Cerebellar cortex (tissue), 1 donor: ENCODE data around the gene AOPEP.

Experiments
- DNase-seq: peaks from one replicate; pipeline ENCODE4 v3.0.0-alpha.2; 2015; ENCODE audit warnings: low spot score

The AOPEP gene

GRCh38 chr9:94993160-94993820, 266.8 kb downstream of the AOPEP start:
- DNase-seq = no peak

- DNase-seq = no peak
These were observed 267.3 kb downstream of the AOPEP start for GRCh38 chr9:94993821-94994165.

- DNase-seq = no peak
These were observed 268.7 kb downstream of the AOPEP start for GRCh38 chr9:94995048-94995693.

GRCh38 chr9:94996641-94997040, 270.1 kb downstream of the AOPEP start:
- no peak for DNase-seq

GRCh38 chr9:94997727-94998126, 271.2 kb downstream of the AOPEP start:
- no peak for DNase-seq

GRCh38 chr9:94999832-95000231, 273.3 kb downstream of the AOPEP start:
- no peak for DNase-seq

- no peak for DNase-seq
These were observed 274.3 kb downstream of the AOPEP start for GRCh38 chr9:95000821-95001220.

GRCh38 chr9:95001720-95002119, 275.2 kb downstream of the AOPEP start:
- no peak for DNase-seq

GRCh38 chr9:95003689-95004410, 277.4 kb downstream of the AOPEP start:
- DNase-seq = peak; percentile 46

GRCh38 chr9:95004411-95005277, 278.1 kb downstream of the AOPEP start:
- DNase-seq = no peak

GRCh38 chr9:95005278-95006143, 279.0 kb downstream of the AOPEP start:
- DNase-seq = peak; percentile 42

- peak; percentile 69 for DNase-seq
These were observed 280.8 kb downstream of the AOPEP start for GRCh38 chr9:95007226-95007869.

GRCh38 chr9:95008151-95008771, 281.8 kb downstream of the AOPEP start:
- peak; percentile 68 for DNase-seq

- no peak for DNase-seq
These were observed 283.0 kb downstream of the AOPEP start for GRCh38 chr9:95009459-95009858.

- DNase-seq = no peak
These were observed 283.9 kb downstream of the AOPEP start for GRCh38 chr9:95010431-95010838.

GRCh38 chr9:95012035-95012708, 285.7 kb downstream of the AOPEP start:
- no peak for DNase-seq

GRCh38 chr9:95012902-95013301, 286.4 kb downstream of the AOPEP start:
- DNase-seq = no peak

- no peak for DNase-seq
These were observed 288.4 kb downstream of the AOPEP start for GRCh38 chr9:95014917-95015316.

- DNase-seq = no peak
These were observed 289.1 kb downstream of the AOPEP start for GRCh38 chr9:95015569-95015968.

GRCh38 chr9:95017062-95017461, 290.6 kb downstream of the AOPEP start:
- no peak for DNase-seq
